GM23338 (cell line): ENCODE results near the gene SSH2. TPM values are rescaled to one million over a fixed set of nuclear protein-coding genes. Genes with fewer than 3 reads are reported as not detected.

Experiments
- ATAC-seq: fragments of 200-7000 bp; cut with Tn5 transposase; 3 replicates; pipeline ENCODE4 v1.9.1; 2020
- DNase-seq: peaks from one replicate; pipeline ENCODE4 v3.0.0-alpha.2; 2015; ENCODE audit warnings: low spot score
- H2AFZ ChIP-seq: fragments of 200-600 bp; sonication (generic); 2 replicates; pipeline ENCODE4 v1.8.0; 2016; ENCODE audit warnings: antibody characterized with exemption, mild to moderate bottlenecking, moderate library complexity
- H3F3A ChIP-seq: fragments of 200-600 bp; sonication (generic); replicated peaks from 2 replicates; pipeline ENCODE4 v1.8.0; 2017; ENCODE audit warnings: antibody characterized with exemption, mixed run types, low read depth
- H3K27ac ChIP-seq: fragments of 200-600 bp; sonication (generic); 2 replicates; pipeline ENCODE4 v1.6.1; 2016; ENCODE audit warnings: low read depth
- H3K27me3 ChIP-seq: fragments of 200-600 bp; sonication (generic); 2 replicates; pipeline ENCODE4 v1.8.0; 2016; ENCODE audit warnings: mild to moderate bottlenecking, mixed run types, moderate library complexity; ENCODE audit not compliant: insufficient read depth
- H3K36me3 ChIP-seq: fragments of 200-600 bp; sonication (generic); 2 replicates; pipeline ENCODE4 v1.8.0; 2016; ENCODE audit warnings: mild to moderate bottlenecking; ENCODE audit not compliant: insufficient read depth
- H3K4me1 ChIP-seq: fragments of 200-600 bp; sonication (generic); 2 replicates; pipeline ENCODE4 v1.8.0; 2016; ENCODE audit warnings: mild to moderate bottlenecking, moderate library complexity; ENCODE audit not compliant: insufficient read depth
- H3K4me2 ChIP-seq: fragments of 200-600 bp; sonication (generic); 2 replicates; pipeline ENCODE4 v1.7.1; 2017; ENCODE audit warnings: mixed run types
- H3K4me3 ChIP-seq: fragments of 200-600 bp; sonication (generic); 2 replicates; pipeline ENCODE4 v1.6.1; 2016; ENCODE audit warnings: mixed run types
- H3K79me2 ChIP-seq: fragments of 200-600 bp; sonication (generic); replicated peaks from 2 replicates; pipeline ENCODE4 v1.8.0; 2017; ENCODE audit warnings: mild to moderate bottlenecking; ENCODE audit not compliant: insufficient read depth
- H3K9me2 ChIP-seq: fragments of 200-600 bp; sonication (generic); 2 replicates; pipeline ENCODE4 v1.8.0; 2017; ENCODE audit not compliant: insufficient read depth
- H4K20me1 ChIP-seq: fragments of 200-600 bp; sonication (generic); replicated peaks from 2 replicates; pipeline ENCODE4 v1.8.0; 2017; ENCODE audit warnings: mild to moderate bottlenecking; ENCODE audit not compliant: insufficient read depth
- H3K27ac Mint-ChIP-seq: 2 replicates; pipeline ENCODE4 v1.8.0; 2020; ENCODE audit warnings: inconsistent platforms, mild to moderate bottlenecking, moderate library complexity, mixed read lengths
- H3K27me3 Mint-ChIP-seq: 3 replicates; pipeline ENCODE4 v1.8.0; 2022; ENCODE audit warnings: low read depth, mild to moderate bottlenecking, moderate library complexity, mixed read lengths, inconsistent platforms; ENCODE audit not compliant: insufficient read depth, poor library complexity
- H3K36me3 Mint-ChIP-seq: 3 replicates; pipeline ENCODE4 v1.8.0; 2021; ENCODE audit warnings: low read depth, mild to moderate bottlenecking, inconsistent platforms, moderate library complexity, mixed read lengths
- H3K4me1 Mint-ChIP-seq: 3 replicates; pipeline ENCODE4 v1.8.0; 2020; ENCODE audit warnings: mild to moderate bottlenecking, inconsistent platforms, mixed read lengths
- H3K4me3 Mint-ChIP-seq: 3 replicates; pipeline ENCODE4 v1.8.0; 2021; ENCODE audit warnings: moderate library complexity, mild to moderate bottlenecking, inconsistent platforms, mixed read lengths
- H3K9me3 Mint-ChIP-seq: 3 replicates; pipeline ENCODE4 v1.8.0; 2020; ENCODE audit warnings: moderate library complexity, mild to moderate bottlenecking, inconsistent platforms, mixed read lengths
- CTCF ChIP-seq, 2 experiments: fragments of 200-600 bp in 1 of 2; sonication (generic) in 1 of 2; conservative IDR thresholded peaks; 2 replicates each; pipeline versions ENCODE4 v1.5.1 to v1.6.1; 2016 to 2017; ENCODE audit warnings: antibody characterized with exemption in 2 of 2, low read depth in 2 of 2, mild to moderate bottlenecking in 2 of 2, moderate library complexity in 1 of 2
- ZNF114 ChIP-seq: fragments of 250-450 bp; sonication (Bioruptor Pico); IDR thresholded peaks from 2 replicates; pipeline ENCODE4 v1.5.0; 2020; ENCODE audit warnings: mild to moderate bottlenecking, moderate library complexity
- ZNF462 ChIP-seq: fragments of 250-450 bp; sonication (Bioruptor Pico); IDR thresholded peaks from 2 replicates; pipeline ENCODE4 v1.5.0; 2020; ENCODE audit warnings: mild to moderate bottlenecking, moderate library complexity
- polyA plus RNA-seq: library from polyadenylated mRNA; unstranded; fragments of >200 nt; fragmentation: Nextera tagmentation; extraction: Ambion mirVana; gene quantifications from 2 replicates; pipeline ENCODE4 v1.2.1, GENCODE V29; 2016
- total RNA-seq: library from RNA; depleted of rRNA; stranded (reverse); fragments of >200 nt; shearing (Covaris generic); gene quantifications from 2 replicates; pipeline ENCODE4 v1.2.3, GENCODE V29; 2014

SSH2 gene
- total and polyA plus RNA-seq, 2 experiments from 2014 or later, result 9.9 to 12.1 TPM

- TF ChIP-seq ZNF462 (CRISPR knock-in tag), result no peak
These were observed 310.8 kb downstream of the SSH2 start (continued) for GRCh38 chr17:29619251-29619650.

GRCh38 chr17:29618272-29619065, 311.6 kb downstream of the SSH2 start:
- peaks cover 47% of the 10 kb centered on the region for H3K4me1 Mint-ChIP-seq
- H3K27me3 Mint-ChIP-seq, result peaks cover 73% of the 10 kb centered on the region
- TF ChIP-seq CTCF (conservative IDR thresholded peaks at IDR 0.05; ENCODE audit: low read depth in 2 of 2), result peak in 1 of 2 experiments; percentile 16; a peak in 1 of 4 replicates
- TF ChIP-seq ZNF114, result no peak
- peaks cover 89% of the 10 kb centered on the region for H3K27me3 ChIP-seq
- no peaks in the 10 kb centered on the region; the same call in 1 of the 3 replicates for H3K9me3 Mint-ChIP-seq
- ATAC-seq (peak; percentile 6), DNase-seq (peak; percentile 72)
- H3K4me3 ChIP-seq, result peak overlapping the region; percentile 67
- H3K79me2 ChIP-seq, result no peaks in the 10 kb centered on the region
- peak overlapping the region; percentile 92 for H3K4me2 ChIP-seq
- peaks cover 39% of the 10 kb centered on the region for H3K4me1 ChIP-seq
- H3K4me3 Mint-ChIP-seq, result peak overlapping the region; percentile 41; the same call in 1 of the 3 replicates
- no peak overlapping the region for H3K27ac ChIP-seq
- H3K9me2 ChIP-seq, result no peaks in the 10 kb centered on the region
- no peaks in the 10 kb centered on the region for H3K36me3 ChIP-seq
- H3K27ac Mint-ChIP-seq, result no peak overlapping the region
- peak overlapping the region; percentile 66 for H2AFZ ChIP-seq
- H4K20me1 ChIP-seq, result peaks cover 5% of the 10 kb centered on the region; the same call in 1 of the 2 replicates
- peaks cover 4% of the 10 kb centered on the region; the same call in 1 of the 2 replicates for H3F3A ChIP-seq
- H3K36me3 Mint-ChIP-seq, result no peaks in the 10 kb centered on the region; the same call in 2 of the 3 replicates
